SIG-M5 treated with dmso at 0.1 percent for 504 hours (cell line): ENCODE results near the gene ACOT2.
"Not testable (repeated sequence)": the region's sequence is repeated elsewhere in the genome, so short reads cannot be mapped to it uniquely, and the experiment has no call there.

Source experiments
- DNase-seq: peaks from one replicate; lab custom pipeline; 2025; ENCODE audit not compliant: unreplicated experiment; lab: John Stamatoyannopoulos, UW

ACOT2 gene

DNA sequence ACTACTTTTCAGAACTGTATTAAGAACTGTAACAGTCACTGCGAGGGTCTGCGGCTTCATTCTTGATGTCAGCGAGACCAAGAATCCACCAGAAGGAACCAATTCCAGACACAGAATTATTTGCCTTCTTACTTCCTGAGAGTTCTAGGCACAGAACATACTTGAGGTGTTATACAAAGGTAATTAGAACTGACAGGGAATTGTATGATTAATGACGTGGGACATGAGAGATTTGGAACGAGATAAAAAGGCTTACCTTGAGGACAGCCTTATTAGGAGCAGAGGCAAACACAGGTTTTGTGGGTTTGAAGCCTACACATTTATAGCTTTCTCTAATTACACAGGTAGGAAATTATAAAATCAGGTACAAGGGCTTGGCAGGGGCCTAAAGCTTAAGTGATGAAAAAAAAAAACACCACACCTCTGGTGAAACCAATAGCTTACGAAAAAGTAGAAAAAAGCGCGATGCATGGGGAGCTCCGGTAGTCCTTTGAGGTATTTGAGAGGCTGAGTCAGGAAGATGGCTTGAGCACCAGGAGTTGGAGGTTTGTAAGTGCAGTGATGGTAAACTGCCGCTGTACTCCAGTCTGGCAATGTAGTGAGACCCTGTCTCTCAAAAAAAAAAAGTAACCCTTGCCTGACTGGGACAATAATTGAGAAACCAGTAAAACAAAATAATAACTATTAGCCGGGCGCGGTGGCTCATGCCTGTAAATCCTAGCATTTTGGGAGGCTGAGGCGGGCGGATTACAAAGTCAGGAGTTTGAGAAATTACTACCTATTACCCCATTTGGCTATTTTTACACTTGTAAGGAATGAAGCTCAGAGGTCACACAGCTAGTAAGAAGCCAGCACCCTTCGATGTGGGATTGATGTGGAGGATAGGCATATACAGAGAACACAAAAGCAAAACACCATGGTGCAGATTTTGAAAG, 795 bp upstream of the ACOT2 start:
- no peak for DNase-seq

DNA sequence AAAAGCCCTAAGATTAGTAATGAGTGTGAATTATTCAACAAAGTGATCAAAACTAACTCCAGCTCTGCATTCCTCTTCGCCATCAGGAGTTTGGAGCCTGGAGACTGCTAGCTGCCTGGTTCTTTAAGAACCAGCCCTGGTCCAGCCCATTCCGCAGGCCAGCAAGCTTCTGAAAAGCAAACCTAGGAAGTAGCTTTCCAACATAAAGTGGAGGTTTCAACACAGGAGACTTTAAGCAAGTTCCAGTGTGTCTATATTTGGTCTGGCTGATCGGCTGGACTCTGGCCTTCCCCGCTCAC, 178 bp upstream of the ACOT2 start:
- DNase-seq, result not testable (repeated sequence)

DNA sequence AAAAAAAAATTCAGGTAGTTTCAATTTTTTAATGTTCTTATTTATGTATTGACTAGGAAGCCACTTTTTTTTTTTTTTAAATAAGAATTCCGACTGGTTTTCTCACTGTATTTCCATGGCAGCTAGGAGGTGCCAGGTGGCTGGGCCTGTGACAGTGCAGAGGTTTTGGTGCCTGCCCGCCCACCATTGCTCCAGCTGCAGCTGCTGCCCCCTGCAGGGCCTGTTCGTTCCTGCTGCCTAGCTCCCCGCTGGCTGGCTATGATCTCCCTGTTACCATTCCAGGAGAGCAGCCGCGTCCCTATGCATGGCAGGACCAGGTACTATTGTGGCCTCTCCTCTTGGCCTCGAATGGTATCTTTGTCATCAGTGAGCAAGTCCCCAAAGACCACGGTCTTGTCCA, 1.9 kb downstream of the ACOT2 start:
- DNase-seq, result peak; percentile 26

DNA sequence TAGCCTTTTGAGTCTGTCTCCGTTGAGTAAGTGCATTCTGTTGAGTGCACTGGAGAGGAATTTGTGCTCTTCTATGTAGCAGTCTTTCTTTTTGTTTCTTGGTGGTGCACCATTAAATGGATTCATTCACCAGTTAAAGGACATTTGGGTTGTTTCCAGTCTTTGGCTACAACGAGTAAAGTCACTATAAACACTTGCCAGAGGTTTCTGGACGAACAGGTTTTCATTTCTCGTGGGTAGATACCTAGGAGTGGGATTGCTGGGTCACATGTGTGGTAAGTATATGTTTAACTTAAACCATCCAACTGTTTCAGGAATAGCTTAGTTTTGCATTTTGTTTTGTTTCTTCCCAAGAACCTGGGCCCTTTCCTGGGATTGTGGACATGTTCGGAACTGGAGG, 4.0 kb downstream of the ACOT2 start:
- DNase-seq, result not testable (repeated sequence)

DNA sequence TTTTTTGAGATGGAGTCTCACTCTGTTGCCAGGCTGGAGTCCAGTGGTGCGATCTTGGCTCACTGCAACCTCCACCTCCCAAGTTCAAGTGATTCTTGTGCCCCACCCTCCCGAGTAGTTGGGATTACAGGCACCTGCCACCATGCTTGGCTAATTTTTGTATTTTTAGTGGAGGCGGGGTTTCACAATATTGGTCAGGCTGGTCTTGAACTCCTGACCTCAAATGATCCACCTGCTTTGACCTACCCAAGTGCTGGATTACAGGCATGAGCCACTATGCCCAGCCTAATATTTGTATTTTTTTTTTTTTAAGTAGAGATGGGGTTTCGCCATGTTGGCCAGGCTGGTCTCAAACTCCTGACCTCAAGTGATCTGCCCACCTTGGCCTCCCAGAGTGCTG, 4.7 kb downstream of the ACOT2 start:
- DNase-seq, result not testable (repeated sequence)

DNA sequence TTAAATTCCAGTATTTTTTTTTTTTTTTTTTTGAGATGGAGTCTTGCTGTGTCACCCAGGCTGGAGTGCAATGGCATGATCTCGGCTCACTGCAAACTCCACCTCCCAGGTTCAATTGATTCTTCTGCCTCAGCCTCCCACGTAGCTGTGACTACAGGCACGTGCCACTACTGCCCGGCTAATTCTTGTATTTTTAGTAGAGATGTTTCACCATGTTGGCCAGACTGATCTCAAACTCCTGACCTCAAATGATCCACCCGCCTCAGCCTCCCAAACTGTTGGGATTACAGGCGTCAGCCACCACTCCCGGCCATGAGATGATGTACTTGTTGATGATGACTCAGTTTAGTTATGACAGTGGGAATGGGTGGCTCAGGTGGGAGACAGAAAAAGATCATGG, 5.2 kb downstream of the ACOT2 start:
- not testable (repeated sequence) for DNase-seq

DNA sequence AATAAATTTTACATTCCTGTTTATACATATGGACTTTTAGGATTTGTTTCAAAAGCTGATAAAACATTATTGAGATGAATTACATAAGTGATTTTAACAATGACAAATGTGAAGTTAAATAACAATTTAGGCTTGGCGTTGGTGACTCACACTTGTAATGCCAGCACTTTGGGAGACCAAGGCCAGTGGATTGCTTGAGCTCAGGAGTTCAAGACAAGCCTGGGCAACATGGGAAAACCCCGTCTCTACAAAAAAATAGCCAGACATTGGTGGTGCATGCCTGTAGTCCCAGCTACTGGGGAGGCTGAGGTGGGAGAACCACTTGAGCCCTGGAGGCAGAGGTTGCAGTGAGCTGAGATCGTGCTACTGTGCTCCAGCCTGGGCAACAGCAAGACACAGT, 7.4 kb downstream of the ACOT2 start:
- no peak for DNase-seq

DNA sequence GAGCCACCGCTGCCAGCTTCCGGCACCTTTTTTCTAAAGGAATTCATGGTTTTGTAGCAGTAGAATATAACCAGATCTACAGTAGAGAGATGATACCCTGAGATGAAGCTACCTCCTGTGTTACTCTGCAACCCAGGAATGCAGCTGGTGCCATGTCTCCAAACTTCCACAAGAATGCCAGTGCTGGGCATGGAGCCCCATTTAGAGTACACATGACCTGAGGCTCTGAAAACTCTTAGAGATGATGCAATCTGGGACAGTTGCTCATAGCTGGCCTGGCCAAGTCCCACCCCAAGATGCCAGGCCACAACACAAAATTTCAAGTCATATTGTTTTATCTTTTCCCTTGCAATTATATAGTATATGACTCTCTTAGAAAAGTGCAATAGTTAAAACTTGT, 8.2 kb downstream of the ACOT2 start:
- not testable (repeated sequence) for DNase-seq

DNA sequence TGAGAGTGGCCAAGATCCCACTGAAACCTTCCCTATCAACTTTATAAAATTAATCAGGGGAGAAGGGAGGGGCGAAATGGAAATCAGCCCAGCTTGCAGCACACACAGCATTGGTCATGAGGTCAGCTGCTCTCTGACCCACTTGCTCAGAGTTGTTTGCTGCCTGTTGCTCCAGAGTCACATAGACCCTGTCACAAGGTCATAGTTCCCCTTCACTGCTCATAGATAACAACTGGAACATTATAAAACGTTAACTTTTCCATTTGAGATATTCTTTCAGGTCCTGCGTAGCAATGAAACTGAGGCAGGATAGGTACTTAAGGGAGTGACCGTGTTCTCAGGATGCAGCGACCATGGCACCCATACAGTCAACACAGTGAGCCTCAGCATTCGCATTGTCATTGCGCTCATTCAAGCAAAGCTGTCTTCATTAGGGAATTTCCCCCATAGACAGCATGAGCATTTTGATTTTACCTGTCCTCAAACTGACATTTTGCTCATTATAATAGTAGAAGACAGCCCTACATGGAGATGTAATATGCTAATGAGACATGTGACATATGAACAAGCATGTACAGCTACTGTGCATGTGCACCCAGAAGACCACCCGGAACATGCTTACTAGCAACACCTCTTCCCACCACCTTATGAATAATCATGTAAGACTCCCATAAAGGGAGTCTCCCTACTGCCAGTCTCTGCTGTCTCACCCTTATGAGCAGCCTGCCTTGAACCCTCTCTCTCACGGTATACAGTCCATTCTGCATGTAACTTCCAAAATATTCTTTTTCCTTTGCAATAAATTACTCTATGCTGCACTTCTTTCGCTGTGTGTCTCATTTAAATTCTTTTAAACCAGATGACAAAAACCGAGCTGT, 13.3 kb downstream of the ACOT2 start:
- not testable (repeated sequence) for DNase-seq

DNA sequence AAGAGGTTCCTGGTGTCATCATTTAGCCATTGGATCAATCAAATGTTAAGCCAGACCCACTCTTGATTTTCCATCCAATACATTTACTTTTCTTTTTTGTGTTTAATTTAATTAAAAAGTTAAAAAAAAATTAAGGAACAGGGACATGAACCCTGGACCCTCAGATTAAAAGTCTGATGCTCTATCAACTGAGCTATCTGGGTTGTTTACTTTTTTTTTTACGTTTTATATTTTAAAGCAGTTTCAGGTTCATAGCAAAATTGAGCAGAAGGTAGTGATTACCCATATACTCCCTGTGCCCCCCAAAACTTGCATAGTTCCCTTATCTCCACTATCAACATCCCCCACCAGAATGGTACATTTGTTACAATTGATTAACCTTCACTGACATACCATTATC, 19.7 kb downstream of the ACOT2 start:
- no peak for DNase-seq

DNA sequence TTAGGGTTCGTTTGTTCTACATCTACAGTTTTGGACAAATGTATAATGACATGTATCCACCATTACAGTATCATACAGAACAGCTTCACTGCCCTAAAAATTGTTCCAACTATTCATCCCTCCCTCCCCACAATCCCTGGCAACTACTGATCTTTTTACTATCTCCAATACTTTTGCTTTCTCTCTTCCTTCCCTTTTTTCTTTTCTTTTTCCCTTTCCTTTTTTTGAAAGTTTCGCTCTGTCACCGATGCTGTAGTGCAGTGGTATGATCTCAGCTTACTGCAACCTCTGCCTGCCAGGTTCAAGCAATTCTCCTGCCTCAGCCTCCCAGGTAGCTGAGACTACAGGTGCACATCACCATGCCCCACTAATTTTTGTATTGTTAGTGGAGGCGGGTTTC, 20.1 kb downstream of the ACOT2 start:
- DNase-seq, result no peak

DNA sequence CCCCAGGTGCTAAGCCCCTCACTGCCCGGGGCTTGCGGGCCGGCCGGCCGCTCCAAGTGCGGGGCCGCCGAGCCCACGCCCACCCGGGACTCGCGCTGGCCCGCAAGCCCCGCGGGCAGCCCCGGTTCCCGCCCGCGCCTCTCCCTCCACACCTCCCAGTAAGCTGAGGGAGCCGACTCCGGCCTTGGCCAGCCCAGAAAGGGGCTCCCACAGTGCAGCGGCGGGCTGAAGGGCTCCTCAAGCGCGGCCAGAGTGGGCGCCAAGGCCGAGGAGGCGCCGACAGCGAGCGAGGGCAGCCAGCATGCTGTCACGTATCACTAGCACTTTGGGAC, 21.6 kb downstream of the ACOT2 start:
- DNase-seq, result not testable (repeated sequence)

DNA sequence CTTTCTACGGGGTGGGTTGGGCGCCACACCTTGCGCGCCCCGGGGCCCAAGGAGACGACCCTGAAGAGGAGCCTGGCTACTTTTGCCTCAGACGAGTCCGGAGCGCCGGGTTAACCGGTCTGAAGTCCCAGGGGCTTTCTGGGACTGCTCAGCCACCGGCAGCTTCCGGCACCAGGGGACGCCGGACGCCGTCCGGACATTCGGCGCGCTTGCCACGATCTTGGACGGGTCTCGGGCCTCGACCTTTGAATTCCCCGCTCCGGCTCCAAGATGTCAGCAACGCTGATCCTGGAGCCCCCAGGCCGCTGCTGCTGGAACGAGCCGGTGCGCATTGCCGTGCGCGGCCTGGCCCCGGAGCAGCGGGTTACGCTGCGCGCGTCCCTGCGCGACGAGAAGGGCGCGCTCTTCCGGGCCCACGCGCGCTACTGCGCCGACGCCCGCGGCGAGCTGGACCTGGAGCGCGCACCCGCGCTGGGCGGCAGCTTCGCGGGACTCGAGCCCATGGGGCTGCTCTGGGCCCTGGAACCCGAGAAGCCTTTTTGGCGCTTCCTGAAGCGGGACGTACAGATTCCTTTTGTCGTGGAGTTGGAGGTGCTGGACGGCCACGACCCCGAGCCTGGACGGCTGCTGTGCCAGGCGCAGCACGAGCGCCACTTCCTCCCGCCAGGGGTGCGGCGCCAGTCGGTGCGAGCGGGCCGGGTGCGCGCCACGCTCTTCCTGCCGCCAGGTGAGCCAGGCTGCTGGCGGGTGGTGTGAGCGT, 22.9 kb downstream of the ACOT2 start, which contains the start of gene ACOT4:
TSS of gene ACOT4 (plus strand) at position 184 of the 760 bp plus-strand sequence. CDS start at position 271, 87 bp downstream.
- DNase-seq, result no peak

DNA sequence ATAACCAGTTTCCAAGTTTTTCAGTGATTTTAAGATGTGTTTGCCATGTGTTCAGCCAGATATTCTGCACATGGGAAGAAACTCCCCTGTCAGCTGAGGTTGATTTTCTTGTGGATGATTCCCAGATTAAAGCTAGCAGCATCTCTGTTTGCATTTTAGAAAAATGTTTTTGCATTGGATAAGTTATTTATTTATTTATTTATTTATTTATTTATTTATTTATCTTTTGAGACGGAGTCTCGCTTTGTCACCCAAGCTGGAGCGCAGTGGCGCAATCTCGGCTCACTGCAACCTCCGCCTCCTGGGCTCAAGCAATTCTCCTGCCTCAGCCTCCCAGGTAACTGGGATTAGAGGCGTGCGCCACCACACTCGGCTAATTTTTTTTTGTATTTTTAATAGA, 25.5 kb downstream of the ACOT2 start:
- DNase-seq, result no peak

DNA sequence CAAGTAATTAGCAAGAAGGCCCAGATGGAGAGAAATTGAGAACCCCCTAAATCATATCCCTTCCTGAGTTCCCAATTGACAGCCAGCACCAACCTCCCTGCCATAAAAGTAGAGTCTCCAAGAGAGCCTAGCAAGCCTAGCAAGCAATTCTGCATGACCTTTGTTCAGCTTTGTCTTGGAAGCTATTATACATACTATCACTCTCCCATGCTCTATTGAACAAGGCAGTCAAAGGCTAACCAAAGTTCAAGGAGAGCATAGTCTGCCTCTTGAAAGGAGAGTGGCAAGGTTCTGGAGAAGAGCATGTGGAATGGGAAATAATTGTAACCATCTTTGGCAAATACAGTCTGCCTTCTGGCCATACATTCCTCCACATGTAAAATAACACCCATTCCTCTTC, 30.5 kb downstream of the ACOT2 start:
- no peak for DNase-seq

DNA sequence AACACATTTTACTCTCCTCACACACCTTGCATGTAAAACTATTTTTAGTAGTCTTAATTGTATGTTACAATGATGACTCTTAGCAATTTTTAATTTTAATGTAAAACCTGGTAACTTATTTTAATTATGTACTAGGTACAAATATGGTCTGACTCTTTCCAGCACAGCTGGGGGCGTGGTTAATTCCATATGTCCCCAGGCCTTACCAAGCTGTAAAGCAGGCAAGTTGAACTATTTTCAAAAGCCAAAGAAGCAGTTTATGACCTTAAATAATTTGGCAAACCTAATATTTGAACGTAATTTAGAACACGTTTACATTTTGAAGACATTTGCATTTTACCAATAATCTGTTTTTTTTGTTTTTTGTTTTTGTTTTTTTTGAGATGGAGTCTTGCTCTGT, 34.0 kb downstream of the ACOT2 start:
- no peak for DNase-seq

DNA sequence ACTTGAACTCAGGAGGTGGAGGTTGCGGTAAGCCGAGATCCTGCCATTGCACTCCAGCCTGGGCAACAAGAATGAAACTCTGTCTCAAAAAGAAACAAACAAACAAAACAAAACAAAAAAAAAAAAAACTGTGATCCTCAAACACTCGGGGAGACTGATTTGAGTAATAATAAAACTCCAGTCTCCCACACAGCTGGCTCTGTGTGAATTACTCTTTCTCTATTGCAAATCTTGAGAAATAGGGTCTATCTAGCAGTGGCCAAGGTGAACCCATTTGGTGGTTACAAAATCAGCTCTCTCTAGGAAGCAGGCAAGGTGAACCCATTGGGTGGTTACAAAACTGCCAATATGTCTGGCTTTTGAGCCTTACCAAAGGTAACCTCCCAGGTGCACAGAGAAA, 37.3 kb downstream of the ACOT2 start:
- no peak for DNase-seq

DNA sequence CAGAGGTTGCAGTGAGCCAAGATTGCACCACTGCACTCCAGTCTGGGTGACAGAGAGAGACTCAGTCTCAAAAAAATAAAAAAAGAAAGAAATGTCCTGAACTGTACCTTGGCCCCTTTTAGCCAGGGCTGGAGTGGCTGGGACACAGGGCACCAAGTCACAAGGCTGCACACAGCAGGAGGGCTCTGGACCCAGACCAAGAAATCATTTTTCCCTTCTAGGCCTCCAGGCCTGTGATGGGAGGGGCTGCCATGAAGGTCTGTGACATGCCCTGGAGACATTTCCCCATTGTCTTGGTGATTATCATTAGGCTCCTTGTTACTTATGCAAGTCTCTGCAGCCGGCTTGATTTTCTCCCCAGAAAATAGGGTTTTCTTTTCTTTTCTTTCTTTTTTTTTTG, 38.2 kb downstream of the ACOT2 start:
- DNase-seq, result no peak

DNA sequence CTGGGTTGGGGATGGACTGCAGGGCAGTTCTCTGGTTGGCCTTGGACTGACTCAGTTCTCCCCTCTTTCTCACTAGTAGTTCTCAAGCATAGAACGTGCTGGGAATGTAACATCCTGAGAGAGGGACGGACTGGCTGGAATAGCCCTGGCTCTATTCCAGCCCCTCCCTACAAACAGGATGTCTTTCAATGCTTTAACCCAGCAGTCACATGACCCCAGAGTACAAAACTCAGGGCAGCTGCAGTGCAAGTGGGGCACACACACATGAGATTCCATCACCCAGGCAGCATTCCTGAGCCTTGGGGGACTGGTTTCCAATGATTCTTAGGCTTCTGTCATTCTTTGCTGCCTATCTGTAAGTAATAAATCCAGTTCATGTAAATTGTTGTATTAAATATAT, 41.7 kb downstream of the ACOT2 start:
- no peak for DNase-seq

DNA sequence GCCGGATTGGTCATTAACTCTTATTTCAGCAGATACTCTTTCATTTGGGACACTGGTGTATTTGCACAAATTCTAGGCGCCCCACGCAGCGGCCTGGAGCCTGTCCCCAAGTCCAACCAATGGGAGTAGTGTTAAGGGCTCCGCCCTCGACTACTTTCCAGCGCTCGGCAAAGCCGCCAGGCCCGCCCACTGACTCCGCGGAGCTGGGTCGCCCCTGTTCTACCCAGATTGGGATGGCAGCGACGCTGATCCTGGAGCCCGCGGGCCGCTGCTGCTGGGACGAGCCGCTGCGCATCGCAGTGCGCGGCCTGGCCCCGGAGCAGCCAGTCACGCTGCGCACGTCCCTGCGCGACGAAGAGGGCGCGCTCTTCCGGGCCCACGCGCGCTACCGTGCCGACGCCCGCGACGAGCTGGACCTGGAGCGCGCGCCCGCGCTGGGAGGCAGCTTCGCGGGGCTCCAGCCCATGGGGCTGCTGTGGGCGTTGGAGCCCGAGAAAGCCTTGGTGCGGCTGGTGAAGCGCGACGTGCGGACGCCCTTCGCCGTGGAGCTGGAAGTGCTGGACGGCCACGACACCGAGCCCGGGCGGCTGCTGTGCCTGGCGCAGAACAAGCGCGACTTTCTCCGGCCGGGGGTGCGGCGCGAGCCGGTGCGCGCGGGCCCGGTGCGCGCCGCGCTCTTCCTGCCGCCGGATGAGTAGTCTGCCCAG, 43.5 kb downstream of the ACOT2 start, which contains the start of gene ACOT6:
TSS of gene ACOT6 (plus strand) at position 179 of the 707 bp plus-strand sequence. CDS start at position 234, 55 bp downstream.
- peak; percentile 46 for DNase-seq

DNA sequence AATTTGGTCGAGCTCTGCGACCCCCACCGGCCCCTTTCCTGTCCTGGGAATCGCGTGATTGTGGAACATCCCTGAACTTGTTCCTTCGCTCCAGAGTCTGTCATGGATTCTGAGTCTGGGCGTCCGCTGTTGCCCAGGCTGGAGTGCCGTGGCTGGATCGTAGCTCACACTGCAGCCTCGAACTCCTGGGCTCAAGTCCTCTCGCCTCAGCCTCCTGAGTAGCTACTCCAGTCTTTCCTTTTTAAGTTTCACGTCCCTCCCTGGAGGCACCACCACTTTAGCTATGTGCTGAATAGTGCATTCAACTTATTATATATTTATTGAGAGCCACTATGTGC, 44.0 kb downstream of the ACOT2 start:
- DNase-seq, result no peak
